Lower leg skin (tissue), 4 donors: Measurements from ENCODE around the gene THADA. TPM values are rescaled to one million over a fixed set of nuclear protein-coding genes. Genes with fewer than 3 reads are reported as not detected.

Source experiments
- DNase-seq, 2 donors: peaks; one replicate each; pipeline ENCODE4 v3.0.0-alpha.2; 2019; ENCODE audit warnings: low spot score in 2 of 2
- H3K4me3 ChIP-seq: fragments of 200-600 bp; sonication (generic); 2 replicates; pipeline ENCODE4 v1.5.1; 2017; ENCODE audit warnings: mild to moderate bottlenecking, low read depth; ENCODE audit not compliant: poor library complexity, severe bottlenecking
- POLR2A ChIP-seq, 2 donors: fragments of 450-650 bp; IDR thresholded peaks; one replicate each; pipeline ENCODE4 v1.6.1; 2016 to 2017; ENCODE audit warnings: antibody characterized with exemption in 2 of 2, mild to moderate bottlenecking in 1 of 2, moderate library complexity in 1 of 2
- WGBS, 2 donors: methylation state at CpG; one replicate each; pipeline ENCODE4 v1.1.5; 2018; 5-methylcytosine and 5-hydroxymethylcytosine counted together
- intact Hi-C: fragments of 100-400 bp; cut with DNase I; formaldehyde crosslinking; loops from one replicate; pipeline ENCODE4 v1.15.0; 2023; ENCODE audit warnings: low total_unique reads
- total RNA-seq, 4 donors: library from RNA; depleted of rRNA; stranded (reverse); fragments of >200 nt; gene quantifications; one replicate each; pipeline ENCODE4 v1.1.0, GENCODE V29; 2016
- TF ChIP-seq, protein P1 (sequence below), 3 donors: fragments of 450-650 bp; IDR thresholded peaks; one replicate each; pipeline ENCODE4 v1.5.1; 2016; ENCODE audit warnings: antibody characterized with exemption in 3 of 3, mild to moderate bottlenecking in 3 of 3, moderate library complexity in 2 of 3

The THADA gene
- total RNA-seq, 4 donors from 2014 or later: 19.5 to 26.4 (median 22.2) TPM

DNA sequence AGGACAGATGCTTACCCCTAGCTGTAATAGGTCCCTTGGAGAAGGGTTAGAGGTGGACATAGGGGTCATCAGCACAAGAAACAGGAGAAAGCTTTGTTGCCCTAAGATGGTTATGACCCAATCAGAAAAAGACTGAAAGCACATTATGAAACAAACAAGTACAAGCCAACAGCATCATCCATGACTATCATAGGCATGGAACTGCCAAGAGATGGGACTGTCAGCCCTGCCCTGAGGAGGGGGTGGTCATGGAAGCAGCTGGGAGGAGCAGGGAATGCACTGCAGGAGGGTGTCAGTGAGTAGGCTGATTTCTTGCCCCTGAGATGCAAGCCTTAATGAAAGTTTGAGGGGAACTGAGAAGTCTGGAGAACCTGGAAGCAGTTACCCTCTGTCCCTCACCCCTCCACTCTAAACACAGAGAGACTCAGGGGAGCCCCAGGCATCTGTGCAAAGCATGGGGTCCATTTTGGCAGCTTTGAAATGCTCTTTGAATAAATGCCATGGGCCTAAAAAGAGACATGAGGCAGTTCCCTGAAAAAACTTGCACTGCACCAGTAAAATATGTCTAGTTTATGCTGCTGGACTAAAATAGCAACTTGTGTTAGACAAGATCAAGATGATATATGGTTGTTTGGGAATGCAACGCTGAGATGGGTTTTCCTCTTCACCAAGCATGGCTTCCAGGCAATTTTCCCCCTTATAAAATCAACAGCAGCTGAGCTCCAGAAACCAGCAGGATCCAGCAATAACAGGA, 246.8 kb downstream of the THADA start:
- 6 to 23% methylated on average over 1 of the region's 1 CpG for WGBS, 2 donors
- TF ChIP-seq, protein P1, sequence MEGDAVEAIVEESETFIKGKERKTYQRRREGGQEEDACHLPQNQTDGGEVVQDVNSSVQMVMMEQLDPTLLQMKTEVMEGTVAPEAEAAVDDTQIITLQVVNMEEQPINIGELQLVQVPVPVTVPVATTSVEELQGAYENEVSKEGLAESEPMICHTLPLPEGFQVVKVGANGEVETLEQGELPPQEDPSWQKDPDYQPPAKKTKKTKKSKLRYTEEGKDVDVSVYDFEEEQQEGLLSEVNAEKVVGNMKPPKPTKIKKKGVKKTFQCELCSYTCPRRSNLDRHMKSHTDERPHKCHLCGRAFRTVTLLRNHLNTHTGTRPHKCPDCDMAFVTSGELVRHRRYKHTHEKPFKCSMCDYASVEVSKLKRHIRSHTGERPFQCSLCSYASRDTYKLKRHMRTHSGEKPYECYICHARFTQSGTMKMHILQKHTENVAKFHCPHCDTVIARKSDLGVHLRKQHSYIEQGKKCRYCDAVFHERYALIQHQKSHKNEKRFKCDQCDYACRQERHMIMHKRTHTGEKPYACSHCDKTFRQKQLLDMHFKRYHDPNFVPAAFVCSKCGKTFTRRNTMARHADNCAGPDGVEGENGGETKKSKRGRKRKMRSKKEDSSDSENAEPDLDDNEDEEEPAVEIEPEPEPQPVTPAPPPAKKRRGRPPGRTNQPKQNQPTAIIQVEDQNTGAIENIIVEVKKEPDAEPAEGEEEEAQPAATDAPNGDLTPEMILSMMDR (IDR thresholded peaks at IDR 0.05): no peak
- TF ChIP-seq POLR2A (IDR thresholded peaks at IDR 0.05): no peak
- intact Hi-C loops: no loop called here
- H3K4me3 ChIP-seq: no peak overlapping the region
- peak in 1 of 2 donors; percentile 87 for DNase-seq

DNA sequence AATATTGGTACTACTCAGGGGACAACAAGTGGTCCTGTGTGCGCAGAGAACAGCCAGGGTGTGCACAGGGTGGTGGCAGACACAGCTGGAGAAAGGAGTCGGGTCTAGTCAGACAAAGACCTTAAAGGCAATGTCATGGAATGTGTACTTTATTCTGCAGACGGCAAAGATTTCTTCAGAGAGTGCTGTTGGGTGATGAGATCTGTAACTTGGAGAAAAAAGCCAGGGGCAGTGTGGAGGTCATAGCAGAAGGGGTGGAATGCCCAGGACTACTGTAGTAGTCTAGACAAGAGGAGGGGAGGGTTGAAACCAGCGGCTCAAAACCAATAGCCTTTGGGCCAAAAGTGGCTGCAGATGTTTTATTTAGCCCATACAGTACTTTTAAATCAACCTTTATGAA, 248.1 kb downstream of the THADA start:
- intact Hi-C loops: no loop called here
- 78 to 88% methylated on average over 4 of the region's 4 CpGs for WGBS, 2 donors
- no peak for DNase-seq
- no peak for TF ChIP-seq POLR2A (IDR thresholded peaks at IDR 0.05)
- TF ChIP-seq, protein P1 (IDR thresholded peaks at IDR 0.05): no peak
- H3K4me3 ChIP-seq: no peak overlapping the region

DNA sequence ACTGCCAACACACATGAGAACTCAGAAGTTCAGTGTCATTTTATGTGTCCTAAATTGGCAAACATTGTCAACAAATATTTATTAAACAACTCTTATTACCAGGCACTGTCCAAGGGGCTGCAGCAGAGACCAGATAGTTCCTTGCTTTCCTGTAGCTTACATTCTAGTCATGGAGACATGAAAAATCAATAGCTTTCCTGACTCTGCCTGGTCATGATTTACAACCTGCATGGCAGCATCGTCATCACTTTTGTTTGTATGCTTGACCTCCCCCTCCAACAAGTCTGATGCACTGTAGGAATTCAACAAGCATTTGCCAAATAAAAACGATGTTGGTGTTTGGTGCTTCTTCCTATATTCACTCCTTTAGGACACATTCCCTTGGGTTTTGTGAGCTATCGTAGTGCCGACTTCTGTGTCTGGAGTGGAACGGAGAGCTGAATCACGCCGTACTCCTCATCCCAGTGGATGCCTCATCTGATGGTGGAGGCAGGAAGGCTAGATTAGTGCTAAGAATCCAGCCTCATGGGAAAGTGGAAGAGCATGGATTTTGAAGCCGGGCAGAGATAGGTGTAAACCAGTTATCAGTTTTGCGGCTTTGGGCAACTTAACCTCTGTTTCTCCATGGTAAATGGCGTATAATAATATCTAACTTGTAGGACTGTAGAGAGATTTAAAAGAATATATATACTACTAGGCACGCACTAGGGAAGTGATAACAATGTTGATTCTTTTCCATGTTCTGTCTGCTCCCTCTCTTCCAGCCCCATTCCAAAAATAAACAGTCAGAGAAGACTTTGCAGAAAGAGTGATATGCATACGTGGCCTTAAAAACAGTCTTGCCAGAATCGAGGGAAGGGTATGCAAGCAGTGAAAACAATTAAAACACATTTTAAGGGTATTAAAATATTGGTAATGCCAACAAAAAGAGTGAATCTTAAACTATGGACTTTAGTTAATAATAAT, 249.0 kb downstream of the THADA start:
- H3K4me3 ChIP-seq: no peak overlapping the region
- WGBS, 2 donors: 81 to 88% methylated on average over 13 of the region's 13 CpGs
- intact Hi-C loops: no loop called here

DNA sequence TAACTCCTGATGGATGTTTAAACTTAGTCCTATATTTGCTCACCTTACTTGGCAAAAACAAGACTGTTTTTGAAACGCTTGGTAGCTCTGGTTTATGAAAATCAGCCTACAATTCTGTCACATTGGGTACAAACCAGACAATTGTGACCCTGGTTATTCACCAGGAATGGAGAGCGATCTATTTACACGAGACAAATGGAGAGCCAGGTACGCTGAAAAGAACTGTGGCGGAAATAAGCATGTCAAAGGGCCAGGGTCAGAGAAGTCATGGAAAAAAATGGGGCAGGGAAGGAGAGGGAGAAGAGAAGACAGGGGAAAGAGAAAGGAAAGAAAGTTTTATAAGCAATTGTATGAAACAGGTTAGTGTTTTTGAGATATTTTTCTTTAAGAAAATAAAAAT, 250.0 kb downstream of the THADA start:
- DNase-seq: peak in 1 of 2 donors; percentile 12
- no peak overlapping the region for H3K4me3 ChIP-seq
- TF ChIP-seq POLR2A (IDR thresholded peaks at IDR 0.05): no peak
- TF ChIP-seq, protein P1 (IDR thresholded peaks at IDR 0.05): no peak
- WGBS, 2 donors: 88 to 94% methylated on average over 5 of the region's 5 CpGs
- intact Hi-C loops: no loop called here

More for the DNA sequence above, 249.0 kb downstream of the THADA start:
- peak in 1 of 2 donors; percentile 10 for DNase-seq
- TF ChIP-seq POLR2A (IDR thresholded peaks at IDR 0.05): no peak
- TF ChIP-seq, protein P1 (IDR thresholded peaks at IDR 0.05): no peak

DNA sequence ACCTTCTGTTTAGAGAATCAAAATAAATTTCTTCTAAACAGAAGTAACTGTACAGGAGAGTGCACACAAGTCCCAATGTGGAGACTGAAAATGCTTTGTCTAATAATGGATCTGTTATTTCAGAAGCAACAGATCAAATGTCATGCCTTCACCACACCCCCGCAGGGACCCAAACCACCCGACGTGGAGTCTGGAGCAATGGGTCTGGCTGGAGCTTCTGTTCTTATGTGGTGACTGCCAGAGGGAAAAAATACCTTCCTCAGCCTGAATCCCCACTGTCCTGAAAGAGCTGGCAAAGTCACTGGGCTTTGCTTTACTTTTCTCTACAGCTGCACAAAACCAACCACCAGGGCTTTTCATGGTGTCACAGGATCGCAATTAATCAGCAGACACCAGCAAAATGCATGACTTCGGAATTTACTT, 250.4 kb downstream of the THADA start:
- intact Hi-C loops: no loop called here
- H3K4me3 ChIP-seq: no peak overlapping the region
- TF ChIP-seq, protein P1 (IDR thresholded peaks at IDR 0.05): no peak
- TF ChIP-seq POLR2A (IDR thresholded peaks at IDR 0.05): no peak
- 36 to 37% methylated on average over 5 of the region's 5 CpGs for WGBS, 2 donors
- peak; percentile 69 to 91 for DNase-seq
